Spleen (tissue), 7 donors: Measurements from ENCODE around the gene PRX.

ENCODE experiments used
- CTCF ChIP-seq, 11 experiments: fragments of 200-600 bp in 7 of 11; fragments of 450-650 bp in 4 of 11; sonication (generic) in 4 of 11; IDR thresholded peaks in 8 of 11; conservative IDR thresholded peaks in 3 of 11; 1 replicate in 7 of 11; 2 replicates in 4 of 11; pipeline versions ENCODE4 v1.4.0 to v1.8.0; 2016 to 2021; ENCODE audit warnings: antibody characterized with exemption in 11 of 11, inconsistent platforms in 4 of 11, mild to moderate bottlenecking in 1 of 11
- POLR2AphosphoS5 ChIP-seq, 3 donors: sonication (generic); formaldehyde crosslinking; IDR thresholded peaks; one replicate each; pipeline ENCODE4 v1.5.1; 2017; ENCODE audit warnings: antibody characterized with exemption in 3 of 3
- donor health status: DM: no; HTN: no; CAD: no; lungs with moderate emphysema.
- donor health status: DM: no; HTN: no; CAD: no.
- donor health status: DM: no; HTN: no; CAD: no.

GRCh38 chr19:40458597-40458974, 45.4 kb upstream of the PRX start:
- TF ChIP-seq CTCF (IDR thresholded peaks at IDR 0.05 in 8 of 11, conservative IDR thresholded peaks at IDR 0.05 in 3 of 11): no peak
- TF ChIP-seq POLR2AphosphoS5 (IDR thresholded peaks at IDR 0.05): no peak
